Naive thymus-derived CD4-positive, alpha-beta T cell (primary cell): Measurements from ENCODE around the gene USP48. TPM values are rescaled to one million over a fixed set of nuclear protein-coding genes. Genes with fewer than 3 reads are reported as not detected.

Source experiments
- ATAC-seq: fragments of 150-1000 bp; cut with Tn5 transposase; 2 replicates; pipeline ENCODE4 v1.10.0; 2021; ENCODE audit warnings: mild to moderate bottlenecking, moderate library complexity
- CTCF ChIA-PET: fragments of 350-600 bp; sonication (Branson Sonifier 250); formaldehyde crosslinking; loops from one replicate; lab custom pipeline; 2021; ENCODE audit warnings: antibody characterized with exemption; lab: Charles Lee
- POLR2A ChIA-PET: fragments of 350-600 bp; sonication (Branson Sonifier 250); formaldehyde crosslinking; loops from one replicate; lab custom pipeline; 2021; ENCODE audit warnings: antibody characterized with exemption, inconsistent platforms; lab: Charles Lee
- DNase-seq, 9 donors: peaks; one replicate each; pipeline versions ENCODE4 v3.0.0 to v3.0.0-alpha.2; 2020 to 2022; ENCODE audit warnings: mixed read lengths in 1 of 9
- H3K27ac ChIP-seq: one replicate; pipeline ENCODE4 v1.7.0; 2013; ENCODE audit warnings: mild to moderate bottlenecking, low read depth, low read length, moderate library complexity
- H3K27me3 ChIP-seq, 2 donors: one replicate each; pipeline ENCODE4 v1.7.0; 2013; ENCODE audit warnings: low read length in 2 of 2, mild to moderate bottlenecking in 2 of 2, moderate library complexity in 2 of 2; ENCODE audit not compliant: control insufficient read depth in 2 of 2, insufficient read depth in 2 of 2
- H3K36me3 ChIP-seq, 3 experiments: 1 replicate in 2 of 3; 2 replicates in 1 of 3; pipeline ENCODE4 v1.7.0; 2013; ENCODE audit warnings: low read length in 3 of 3, mild to moderate bottlenecking in 3 of 3, moderate library complexity in 1 of 3; ENCODE audit not compliant: insufficient read depth in 3 of 3, control insufficient read depth in 2 of 3
- H3K4me1 ChIP-seq, 2 donors: one replicate each; pipeline ENCODE4 v1.7.0; 2013; ENCODE audit warnings: low read length in 2 of 2, mild to moderate bottlenecking in 2 of 2, moderate library complexity in 1 of 2; ENCODE audit not compliant: control insufficient read depth in 2 of 2, insufficient read depth in 2 of 2
- H3K4me3 ChIP-seq: 2 replicates; pipeline ENCODE4 v1.7.0; 2013; ENCODE audit warnings: mild to moderate bottlenecking, low read length
- H3K9me3 ChIP-seq, 3 experiments: 1 replicate in 2 of 3; 2 replicates in 1 of 3; pipeline ENCODE4 v1.7.0; 2013; ENCODE audit warnings: low read length in 3 of 3; ENCODE audit not compliant: control insufficient read depth in 2 of 3
- H3K27ac Mint-ChIP-seq, 9 donors: one replicate each; pipeline ENCODE4 v1.8.0; 2020 to 2022; ENCODE audit warnings: mixed read lengths in 9 of 9, mild to moderate bottlenecking in 8 of 9, moderate library complexity in 5 of 9, inconsistent platforms in 2 of 9
- H3K27me3 Mint-ChIP-seq, 5 donors: one replicate each; pipeline ENCODE4 v1.8.0; 2021 to 2022; ENCODE audit warnings: mixed read lengths in 5 of 5, mild to moderate bottlenecking in 1 of 5
- H3K36me3 Mint-ChIP-seq, 5 donors: one replicate each; pipeline ENCODE4 v1.8.0; 2020 to 2022; ENCODE audit warnings: mixed read lengths in 5 of 5, mild to moderate bottlenecking in 3 of 5, inconsistent platforms in 1 of 5
- H3K4me1 Mint-ChIP-seq, 7 donors: one replicate each; pipeline ENCODE4 v1.8.0; 2020 to 2022; ENCODE audit warnings: mixed read lengths in 7 of 7, mild to moderate bottlenecking in 3 of 7, inconsistent platforms in 1 of 7
- H3K4me3 Mint-ChIP-seq, 10 donors: one replicate each; pipeline ENCODE4 v1.8.0; 2020 to 2022; ENCODE audit warnings: mild to moderate bottlenecking in 10 of 10, mixed read lengths in 10 of 10, moderate library complexity in 6 of 10, inconsistent platforms in 2 of 10
- H3K9me3 Mint-ChIP-seq, 11 donors: one replicate each; pipeline ENCODE4 v1.8.0; 2020 to 2022; ENCODE audit warnings: mixed read lengths in 11 of 11, mild to moderate bottlenecking in 4 of 11, inconsistent platforms in 1 of 11, moderate library complexity in 1 of 11
- intact Hi-C, 2 donors: fragments of 100-400 bp; cut with micrococcal nuclease; formaldehyde crosslinking; loops; one replicate each; pipeline ENCODE4 v1.15.1; 2023
- polyA plus RNA-seq, 2 donors: library from polyadenylated mRNA; unstranded; fragments of 300-500 nt; fragmentation: Illumina TruSeq; gene quantifications; one replicate each; pipeline ENCODE4 v1.2.3, GENCODE V29; 2021
- total RNA-seq, 6 experiments: library from RNA in 5 of 6; stranded (reverse) in 5 of 6; gene quantifications; 1 replicate in 5 of 6; 2 replicates in 1 of 6; pipeline ENCODE4 v1.2.3 and lab custom pipeline; 2021 to 2026

Gene USP48
- total and polyA plus RNA-seq, 7 experiments from 2014 or later = 34.8 to 107 (median 79.5) TPM

- intact Hi-C loops = no loop called here
- Mint-ChIP-seq H3K27me3 (no peaks in the 10 kb centered on the region), H3K4me3 (peak overlapping the region in 1 of 10 donors; percentile 6), H3K36me3 (peaks cover 0 to 3% (median 0%) of the 10 kb centered on the region in 5 donors), H3K4me1 (peaks cover 43 to 68% (median 53%) of the 10 kb centered on the region in 7 donors), H3K27ac (peak overlapping the region in 1 of 9 donors; percentile 10), H3K9me3 (no peaks in the 10 kb centered on the region)
- Histone ChIP-seq H3K27me3 (no peaks in the 10 kb centered on the region), H3K9me3 (no peaks in the 10 kb centered on the region), H3K4me3 (no peak overlapping the region), H3K27ac (no peak overlapping the region), H3K4me1 (no peaks in the 10 kb centered on the region), H3K36me3 (no peaks in the 10 kb centered on the region)
- DNase-seq (no peak), ATAC-seq (no peak)
- ChIA-PET CTCF (no interaction called here), POLR2A (no interaction called here)
Observed at GRCh38 chr1:21763236-21763635, 19.7 kb downstream of the USP48 start.

GRCh38 chr1:21762022-21762404, 20.9 kb downstream of the USP48 start:
- ATAC-seq (no peak), DNase-seq (no peak)
- H3K27me3 Mint-ChIP-seq = no peaks in the 10 kb centered on the region
- Histone ChIP-seq H3K9me3 (no peaks in the 10 kb centered on the region), H3K27ac (no peak overlapping the region), H3K27me3 (no peaks in the 10 kb centered on the region), H3K4me1 (no peaks in the 10 kb centered on the region), H3K36me3 (no peaks in the 10 kb centered on the region), H3K4me3 (no peak overlapping the region)
- intact Hi-C loops = no loop called here
- H3K4me3 Mint-ChIP-seq = peak overlapping the region in 1 of 10 donors; percentile 16
- no peak overlapping the region for H3K27ac Mint-ChIP-seq
- CTCF ChIA-PET = interaction anchor here (0.6 kb wide), 1 partner anchor 702 kb away, joined by 4 read pairs; no protein-coding TSS in a partner anchor
- POLR2A ChIA-PET = no interaction called here
- H3K36me3 Mint-ChIP-seq = peaks cover 0 to 8% (median 0%) of the 10 kb centered on the region in 5 donors
- H3K4me1 Mint-ChIP-seq = peaks cover 40 to 72% (median 61%) of the 10 kb centered on the region in 7 donors
- no peaks in the 10 kb centered on the region for H3K9me3 Mint-ChIP-seq

- Histone ChIP-seq H3K4me3 (no peak overlapping the region), H3K27me3 (no peaks in the 10 kb centered on the region), H3K9me3 (no peaks in the 10 kb centered on the region), H3K36me3 (peaks cover 0 to 8% (median 0%) of the 10 kb centered on the region in 3 experiments), H3K4me1 (no peaks in the 10 kb centered on the region), H3K27ac (no peak overlapping the region)
- CTCF ChIA-PET = no interaction called here
- Mint-ChIP-seq H3K27me3 (no peaks in the 10 kb centered on the region), H3K4me1 (peaks cover 36 to 67% (median 56%) of the 10 kb centered on the region in 7 donors), H3K9me3 (no peaks in the 10 kb centered on the region), H3K36me3 (peaks cover 0 to 14% (median 0%) of the 10 kb centered on the region in 5 donors), H3K4me3 (no peak overlapping the region), H3K27ac (no peak overlapping the region)
- POLR2A ChIA-PET = interaction anchor here (0.6 to 0.7 kb wide), 3 partner anchors 12 to 38 kb away, joined by 3 to 9 read pairs (median 4); no protein-coding TSS in a partner anchor
- no peak for DNase-seq
- ATAC-seq = peak; percentile 50
- intact Hi-C loops = no loop called here
Observed at GRCh38 chr1:21761052-21761451, 21.9 kb downstream of the USP48 start.

- no peaks in the 10 kb centered on the region for H3K9me3 ChIP-seq
- POLR2A ChIA-PET = no interaction called here
- H3K9me3 Mint-ChIP-seq = no peaks in the 10 kb centered on the region
- no peaks in the 10 kb centered on the region for H3K27me3 Mint-ChIP-seq
- peaks cover 0 to 18% (median 6%) of the 10 kb centered on the region in 3 experiments for H3K36me3 ChIP-seq
- ATAC-seq = no peak
- H3K27ac ChIP-seq = no peak overlapping the region
- H3K27me3 ChIP-seq = no peaks in the 10 kb centered on the region
- no peak overlapping the region for H3K4me3 ChIP-seq
- no peak for DNase-seq
- peaks cover 0 to 18% (median 3%) of the 10 kb centered on the region in 5 donors for H3K36me3 Mint-ChIP-seq
- peaks cover 24 to 55% (median 47%) of the 10 kb centered on the region in 7 donors for H3K4me1 Mint-ChIP-seq
- peak overlapping the region in 4 of 9 donors; percentile 45 to 60 (median 46) for H3K27ac Mint-ChIP-seq
- H3K4me1 ChIP-seq = no peaks in the 10 kb centered on the region
- intact Hi-C loops = no loop called here
- no peak overlapping the region for H3K4me3 Mint-ChIP-seq
- CTCF ChIA-PET = no interaction called here
Observed at GRCh38 chr1:21759818-21760217, 23.1 kb downstream of the USP48 start.

GRCh38 chr1:21759182-21759581, 23.8 kb downstream of the USP48 start:
- no peak overlapping the region for H3K27ac ChIP-seq
- ATAC-seq (no peak), DNase-seq (no peak)
- Mint-ChIP-seq H3K36me3 (peaks cover 0 to 24% (median 5%) of the 10 kb centered on the region in 5 donors), H3K27me3 (no peaks in the 10 kb centered on the region), H3K9me3 (no peaks in the 10 kb centered on the region), H3K27ac (peak overlapping the region in 3 of 9 donors; percentile 45 to 60 (median 48)), H3K4me1 (peaks cover 23 to 52% (median 44%) of the 10 kb centered on the region in 7 donors), H3K4me3 (no peak overlapping the region)
- POLR2A ChIA-PET = no interaction called here
- peaks cover 3 to 25% (median 12%) of the 10 kb centered on the region in 3 experiments for H3K36me3 ChIP-seq
- CTCF ChIA-PET = no interaction called here
- H3K4me1 ChIP-seq = no peaks in the 10 kb centered on the region
- H3K27me3 ChIP-seq = no peaks in the 10 kb centered on the region
- H3K4me3 ChIP-seq = no peak overlapping the region
- intact Hi-C loops = no loop called here
- H3K9me3 ChIP-seq = no peaks in the 10 kb centered on the region

- H3K4me1 Mint-ChIP-seq = peaks cover 23 to 47% (median 39%) of the 10 kb centered on the region in 7 donors
- peaks cover 0 to 27% (median 5%) of the 10 kb centered on the region in 5 donors for H3K36me3 Mint-ChIP-seq
- Histone ChIP-seq H3K4me1 (no peaks in the 10 kb centered on the region), H3K9me3 (no peaks in the 10 kb centered on the region), H3K4me3 (no peak overlapping the region), H3K36me3 (peaks cover 4 to 29% (median 12%) of the 10 kb centered on the region in 3 experiments), H3K27me3 (no peaks in the 10 kb centered on the region), H3K27ac (no peak overlapping the region)
- ChIA-PET POLR2A (no interaction called here), CTCF (no interaction called here)
- H3K9me3 Mint-ChIP-seq = no peaks in the 10 kb centered on the region
- H3K4me3 Mint-ChIP-seq = no peak overlapping the region
- no peak for ATAC-seq
- H3K27ac Mint-ChIP-seq = peak overlapping the region in 2 of 9 donors; percentile 20 to 76
- H3K27me3 Mint-ChIP-seq = no peaks in the 10 kb centered on the region
- DNase-seq = no peak
- intact Hi-C loops = no loop called here
Observed at GRCh38 chr1:21758614-21759013, 24.3 kb downstream of the USP48 start.
